GM12865 (cell line): ENCODE data around the gene TPPP2.
"Not testable (repeated sequence)": the region's sequence is repeated elsewhere in the genome, so short reads cannot be mapped to it uniquely, and the experiment has no call there.

Experiments
- DNase-seq: peaks from one replicate; pipeline ENCODE4 v3.0.0; 2010; ENCODE audit warnings: low read depth
- H3K4me3 ChIP-seq: 2 replicates; pipeline ENCODE4 v1.5.1; 2011; ENCODE audit warnings: mild to moderate bottlenecking, low read depth, low read length, control low read depth
- TF ChIP-seq, protein P1 (sequence below): IDR thresholded peaks from 2 replicates; pipeline ENCODE4 v1.5.1; 2011; ENCODE audit warnings: low read length, control low read depth, low read depth, inconsistent platforms; ENCODE audit not compliant: insufficient read depth; ENCODE audit errors: missing control alignments

Gene TPPP2

DNA sequence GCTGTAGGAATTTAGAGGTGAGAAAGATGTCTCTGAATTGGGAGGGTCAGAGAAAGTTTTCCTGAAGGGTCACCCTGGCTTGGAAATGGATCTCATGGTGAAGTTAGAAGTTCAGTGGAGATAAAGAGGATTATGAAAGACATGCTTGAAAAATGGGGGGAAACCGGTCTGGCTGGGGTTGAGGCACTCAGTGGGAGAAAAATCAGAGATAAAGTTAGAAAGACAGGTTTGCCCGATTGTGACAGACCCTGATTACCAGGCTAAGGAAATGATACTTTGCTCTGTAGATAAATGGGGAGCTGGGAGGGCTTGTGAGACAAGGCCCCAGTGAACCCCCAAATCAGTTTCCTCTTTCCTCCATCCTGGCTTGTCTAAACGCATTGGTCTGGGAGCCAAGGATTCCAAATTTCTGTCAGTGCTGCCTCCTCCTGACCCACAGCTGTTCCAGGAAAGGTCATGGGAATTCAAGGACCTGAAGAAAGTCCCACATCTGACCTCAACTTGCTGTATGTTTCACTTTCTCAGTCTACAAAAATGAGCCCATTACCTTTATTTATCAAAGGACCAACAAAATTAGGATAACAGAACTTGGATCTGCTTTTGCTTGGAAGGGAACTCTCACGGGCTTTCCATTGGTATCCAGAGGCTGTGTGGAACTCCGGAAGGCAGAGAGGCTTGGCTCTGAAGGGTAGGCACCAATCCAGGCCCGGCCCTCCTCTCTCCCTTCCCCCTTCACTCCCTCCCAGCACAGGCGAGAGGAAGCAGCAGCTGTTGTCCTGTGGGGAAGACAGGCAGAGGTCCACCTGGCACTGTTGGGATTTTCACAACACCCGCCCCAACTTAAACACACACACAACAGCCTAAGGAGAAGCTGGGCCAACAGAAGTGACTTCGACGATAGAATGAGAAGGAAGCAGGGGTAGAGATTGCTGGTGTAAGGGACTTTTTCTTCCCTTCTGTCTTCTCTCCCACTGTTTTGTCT lies 8.7 kb downstream of the TPPP2 start:
- DNase-seq, result no peak
- TF ChIP-seq, protein P1, sequence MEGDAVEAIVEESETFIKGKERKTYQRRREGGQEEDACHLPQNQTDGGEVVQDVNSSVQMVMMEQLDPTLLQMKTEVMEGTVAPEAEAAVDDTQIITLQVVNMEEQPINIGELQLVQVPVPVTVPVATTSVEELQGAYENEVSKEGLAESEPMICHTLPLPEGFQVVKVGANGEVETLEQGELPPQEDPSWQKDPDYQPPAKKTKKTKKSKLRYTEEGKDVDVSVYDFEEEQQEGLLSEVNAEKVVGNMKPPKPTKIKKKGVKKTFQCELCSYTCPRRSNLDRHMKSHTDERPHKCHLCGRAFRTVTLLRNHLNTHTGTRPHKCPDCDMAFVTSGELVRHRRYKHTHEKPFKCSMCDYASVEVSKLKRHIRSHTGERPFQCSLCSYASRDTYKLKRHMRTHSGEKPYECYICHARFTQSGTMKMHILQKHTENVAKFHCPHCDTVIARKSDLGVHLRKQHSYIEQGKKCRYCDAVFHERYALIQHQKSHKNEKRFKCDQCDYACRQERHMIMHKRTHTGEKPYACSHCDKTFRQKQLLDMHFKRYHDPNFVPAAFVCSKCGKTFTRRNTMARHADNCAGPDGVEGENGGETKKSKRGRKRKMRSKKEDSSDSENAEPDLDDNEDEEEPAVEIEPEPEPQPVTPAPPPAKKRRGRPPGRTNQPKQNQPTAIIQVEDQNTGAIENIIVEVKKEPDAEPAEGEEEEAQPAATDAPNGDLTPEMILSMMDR, result no peak
- H3K4me3 ChIP-seq, result no peak overlapping the region

DNA sequence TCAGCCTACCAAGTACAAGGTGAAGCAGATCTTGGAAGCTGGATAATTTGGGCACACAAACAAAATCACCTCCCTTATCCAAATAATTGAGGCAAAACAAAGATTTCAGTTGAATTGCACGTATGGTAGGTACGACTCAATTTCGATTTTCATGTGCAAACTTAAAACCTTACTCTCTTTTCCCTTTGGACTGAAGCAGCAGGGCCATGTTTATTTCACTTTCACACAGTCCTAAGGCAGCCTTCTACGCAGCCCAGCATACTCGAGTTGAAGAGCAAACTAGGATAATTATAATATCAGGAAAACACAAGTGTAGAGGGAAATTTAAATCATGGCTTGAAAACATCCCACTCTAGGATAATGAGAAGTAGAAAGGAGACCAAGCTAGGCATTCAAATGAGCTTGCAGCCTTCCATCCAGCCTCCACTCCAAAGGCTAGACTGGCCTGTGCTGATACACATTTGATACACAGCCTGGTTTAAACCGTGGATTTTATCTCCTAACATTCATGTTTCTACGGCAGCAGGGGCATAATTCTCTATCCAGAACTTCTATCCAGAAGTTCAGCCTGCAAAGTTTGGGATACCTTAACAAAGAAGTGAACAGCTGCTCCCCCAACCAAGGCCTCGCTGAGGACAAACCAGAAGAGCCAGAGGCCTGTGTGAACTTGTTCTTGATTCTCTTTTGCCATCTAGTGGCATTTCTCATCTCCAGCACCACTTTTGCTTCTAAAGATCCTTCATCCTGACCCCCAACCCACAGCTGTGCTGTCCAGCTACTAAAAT lies 9.8 kb downstream of the TPPP2 start:
- no peak overlapping the region for H3K4me3 ChIP-seq
- peak; percentile 50 for DNase-seq
- TF ChIP-seq, protein P1, result peak; percentile 49

DNA sequence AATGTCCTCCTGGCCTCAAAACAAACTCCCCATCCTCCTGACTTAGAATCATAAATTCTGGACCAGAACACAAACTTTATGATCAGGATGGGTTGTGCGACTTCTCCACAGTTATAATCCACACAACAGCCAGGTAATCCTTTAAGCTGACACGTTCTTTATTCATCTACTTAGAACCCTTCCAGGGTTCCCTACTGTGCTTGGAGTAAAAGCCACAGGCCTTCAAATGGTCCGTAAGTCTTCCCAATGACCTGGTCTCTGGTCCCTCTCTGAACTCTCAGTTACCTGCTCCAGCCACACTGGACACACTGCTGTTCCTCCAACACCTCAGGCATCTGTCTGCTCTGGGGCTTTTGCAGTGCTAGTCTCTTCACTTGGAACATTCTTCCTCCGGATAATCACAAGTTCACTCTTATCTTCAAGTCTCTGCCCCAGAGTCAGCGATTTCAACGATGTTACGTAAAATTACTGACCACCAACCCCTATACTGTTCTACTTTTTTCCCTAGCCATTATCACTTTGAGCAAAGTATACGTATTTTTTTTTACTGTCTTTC lies 10.4 kb downstream of the TPPP2 start:
- no peak for DNase-seq
- no peak overlapping the region for H3K4me3 ChIP-seq
- TF ChIP-seq, protein P1, result no peak

DNA sequence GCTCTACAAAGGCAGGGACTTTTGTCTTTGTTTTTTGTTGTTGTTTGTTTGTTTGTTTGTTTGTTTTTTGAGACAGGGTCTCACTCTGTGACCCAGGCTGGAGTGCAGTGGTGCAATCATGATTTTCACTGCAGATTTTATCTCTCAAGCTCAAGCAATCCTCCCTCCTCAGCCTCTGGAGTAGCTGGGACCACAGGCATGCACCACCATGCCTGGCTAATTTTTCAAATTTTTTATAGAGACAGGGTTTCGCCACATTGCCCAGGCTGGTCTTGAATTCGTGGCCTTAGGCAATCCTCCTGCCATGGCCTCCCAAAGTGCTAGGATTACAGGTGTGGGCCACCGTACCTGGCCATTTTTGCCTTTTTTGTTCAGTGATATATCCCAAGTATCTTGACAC lies 10.9 kb downstream of the TPPP2 start:
- H3K4me3 ChIP-seq, DNase-seq: not testable (repeated sequence)

DNA sequence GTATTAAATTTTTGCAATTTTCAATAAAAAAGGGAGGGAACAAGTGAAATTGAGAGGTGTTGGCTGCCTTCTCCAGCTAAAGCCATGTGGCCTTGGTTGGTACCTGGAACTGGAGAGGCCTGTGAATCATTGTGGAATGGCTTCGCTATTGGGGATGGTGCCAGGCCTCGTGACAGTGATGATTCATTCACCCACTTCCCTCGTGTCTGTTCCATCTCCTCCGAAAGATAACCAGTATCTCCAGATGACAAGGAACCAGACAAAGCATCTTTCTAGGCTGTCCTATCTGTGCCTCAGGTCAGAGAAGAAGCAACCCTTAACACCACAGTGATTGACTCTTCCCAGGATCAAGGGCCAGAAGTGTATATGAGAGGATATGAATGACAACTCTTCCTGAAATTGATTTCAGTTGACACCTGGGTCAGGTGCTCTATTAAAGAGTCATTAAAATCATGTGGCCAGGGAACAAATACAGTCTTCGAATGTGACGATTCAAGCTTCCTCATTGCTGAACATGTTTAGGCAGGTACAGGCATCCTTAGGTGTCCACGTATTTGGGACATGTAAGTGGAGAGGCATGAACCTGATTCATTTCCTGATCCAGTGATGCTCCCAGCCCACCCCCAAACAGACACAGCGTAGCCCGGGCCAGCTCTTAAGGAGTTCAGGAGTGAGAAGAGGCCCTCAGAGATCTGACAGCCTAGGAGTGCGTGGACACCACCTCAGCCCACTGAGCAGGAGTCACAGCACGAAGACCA lies 11.8 kb downstream of the TPPP2 start, which contains the start of gene RNASE7:
Gene RNASE7, plus strand, starts transcription at position 687 of the 758 bp plus-strand sequence. CDS start 631 bp downstream, outside the sequence.
- TF ChIP-seq, protein P1, result no peak
- DNase-seq, result no peak
- no peak within 1 kb of the TSS for H3K4me3 ChIP-seq

DNA sequence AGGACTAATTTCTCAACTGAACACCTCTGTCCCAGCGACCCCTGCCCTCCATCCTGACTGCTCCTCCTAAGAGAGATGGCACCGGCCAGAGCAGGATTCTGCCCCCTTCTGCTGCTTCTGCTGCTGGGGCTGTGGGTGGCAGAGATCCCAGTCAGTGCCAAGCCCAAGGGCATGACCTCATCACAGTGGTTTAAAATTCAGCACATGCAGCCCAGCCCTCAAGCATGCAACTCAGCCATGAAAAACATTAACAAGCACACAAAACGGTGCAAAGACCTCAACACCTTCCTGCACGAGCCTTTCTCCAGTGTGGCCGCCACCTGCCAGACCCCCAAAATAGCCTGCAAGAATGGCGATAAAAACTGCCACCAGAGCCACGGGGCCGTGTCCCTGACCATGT lies 12.9 kb downstream of the TPPP2 start:
- H3K4me3 ChIP-seq, result no peak overlapping the region
- no peak for DNase-seq
- TF ChIP-seq, protein P1, result no peak
